ENCODE data around the gene SERPIND1.
"Not testable (repeated sequence)": the region's sequence is repeated elsewhere in the genome, so short reads cannot be mapped to it uniquely, and the experiment has no call there.

The SERPIND1 gene, protein sequence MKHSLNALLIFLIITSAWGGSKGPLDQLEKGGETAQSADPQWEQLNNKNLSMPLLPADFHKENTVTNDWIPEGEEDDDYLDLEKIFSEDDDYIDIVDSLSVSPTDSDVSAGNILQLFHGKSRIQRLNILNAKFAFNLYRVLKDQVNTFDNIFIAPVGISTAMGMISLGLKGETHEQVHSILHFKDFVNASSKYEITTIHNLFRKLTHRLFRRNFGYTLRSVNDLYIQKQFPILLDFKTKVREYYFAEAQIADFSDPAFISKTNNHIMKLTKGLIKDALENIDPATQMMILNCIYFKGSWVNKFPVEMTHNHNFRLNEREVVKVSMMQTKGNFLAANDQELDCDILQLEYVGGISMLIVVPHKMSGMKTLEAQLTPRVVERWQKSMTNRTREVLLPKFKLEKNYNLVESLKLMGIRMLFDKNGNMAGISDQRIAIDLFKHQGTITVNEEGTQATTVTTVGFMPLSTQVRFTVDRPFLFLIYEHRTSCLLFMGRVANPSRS

DNA sequence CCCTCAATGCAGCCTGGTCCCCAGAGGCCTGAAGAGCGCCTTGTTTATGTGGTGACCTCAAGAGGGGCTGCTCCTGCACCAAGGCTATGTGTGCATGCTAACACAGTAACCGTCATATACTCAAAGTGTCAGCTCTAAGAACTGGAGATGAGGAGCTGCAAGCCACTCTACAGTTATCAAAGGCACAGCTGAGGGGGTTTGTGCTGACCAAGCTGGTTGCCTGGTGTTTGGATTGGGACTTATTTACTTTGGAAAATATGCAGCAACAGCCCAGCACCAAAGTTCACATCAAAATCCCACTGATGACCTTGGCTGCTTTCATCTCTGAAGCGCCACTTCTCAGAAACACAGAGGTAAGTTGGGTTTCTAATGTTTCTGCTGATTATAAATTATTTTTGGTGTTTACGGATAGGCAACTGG, at the start of gene SERPIND1:
TSS of gene SERPIND1 (plus strand) at position 321 of the 420 bp plus-strand sequence. CDS start 5,200 bp downstream, outside the sequence.
- no peak for DNase-seq (ENCODE audit: low read depth in 2 of 2)

DNA sequence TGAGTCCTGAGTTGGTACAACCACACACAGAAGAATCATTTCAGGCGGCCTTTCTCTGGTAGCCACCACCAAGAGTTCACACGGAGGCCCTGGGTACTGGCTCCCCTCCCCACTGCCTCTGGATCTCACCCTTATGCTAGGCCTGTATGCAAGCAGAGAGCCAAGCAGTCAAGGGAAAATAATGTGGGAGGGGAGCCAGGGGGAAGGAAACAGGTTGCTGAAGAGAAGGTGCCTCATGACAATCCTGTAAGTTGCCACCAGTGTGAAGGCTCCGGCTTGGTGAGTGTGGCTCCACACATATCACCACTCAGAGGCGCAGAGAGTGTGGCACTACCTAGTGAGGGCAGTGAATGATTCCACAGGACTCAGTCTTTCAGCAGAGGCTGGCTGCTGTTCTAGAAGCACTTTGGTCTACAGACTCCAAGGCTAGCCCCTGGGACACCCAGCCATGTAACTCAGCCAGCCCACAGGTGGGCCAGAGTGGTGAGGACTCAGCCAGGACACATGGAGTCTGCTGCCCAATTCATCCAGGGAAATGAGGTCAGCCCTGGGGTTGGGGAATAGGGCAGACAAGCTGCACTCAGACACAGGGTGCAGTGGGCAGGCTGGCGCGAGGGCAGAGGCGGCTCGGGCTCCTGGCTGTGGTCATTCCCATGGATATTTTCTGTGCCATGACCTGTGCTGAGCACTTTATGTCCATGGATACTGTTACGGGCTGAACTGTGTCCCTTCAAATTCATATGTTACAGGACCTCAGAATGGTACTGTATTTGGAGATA, 49.0 kb upstream of the SERPIND1 start:
- no peak for DNase-seq (ENCODE audit: low read depth in 2 of 2)

DNA sequence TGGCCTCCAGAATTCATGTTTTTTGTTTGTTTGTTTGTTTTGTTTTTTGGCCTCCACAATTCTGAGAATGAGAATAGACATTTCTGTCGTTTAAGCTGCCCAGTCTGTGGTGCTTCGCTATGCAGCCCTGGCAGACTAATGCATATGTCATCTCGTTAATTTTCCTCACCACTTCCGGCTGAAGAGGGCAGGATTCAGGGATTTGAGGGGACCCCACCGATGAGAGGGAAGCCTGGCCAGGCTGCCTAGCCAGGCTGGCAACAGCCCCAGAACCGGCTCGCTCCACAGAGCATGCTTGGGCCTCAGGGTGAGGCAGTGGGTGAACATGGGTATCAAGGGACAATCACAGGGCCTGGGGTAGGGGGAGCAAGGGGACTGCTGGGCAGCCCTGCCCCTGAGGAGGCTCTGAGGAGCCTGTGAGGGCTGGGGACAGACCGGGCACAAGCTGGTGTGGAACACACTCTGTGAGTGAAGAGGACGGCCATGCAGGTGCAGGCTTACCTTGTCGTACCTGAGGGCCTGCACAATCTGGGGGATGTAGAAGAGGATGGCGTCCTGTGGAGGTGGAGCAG, 47.8 kb upstream of the SERPIND1 start:
- DNase-seq (ENCODE audit: low read depth in 2 of 2): no peak

DNA sequence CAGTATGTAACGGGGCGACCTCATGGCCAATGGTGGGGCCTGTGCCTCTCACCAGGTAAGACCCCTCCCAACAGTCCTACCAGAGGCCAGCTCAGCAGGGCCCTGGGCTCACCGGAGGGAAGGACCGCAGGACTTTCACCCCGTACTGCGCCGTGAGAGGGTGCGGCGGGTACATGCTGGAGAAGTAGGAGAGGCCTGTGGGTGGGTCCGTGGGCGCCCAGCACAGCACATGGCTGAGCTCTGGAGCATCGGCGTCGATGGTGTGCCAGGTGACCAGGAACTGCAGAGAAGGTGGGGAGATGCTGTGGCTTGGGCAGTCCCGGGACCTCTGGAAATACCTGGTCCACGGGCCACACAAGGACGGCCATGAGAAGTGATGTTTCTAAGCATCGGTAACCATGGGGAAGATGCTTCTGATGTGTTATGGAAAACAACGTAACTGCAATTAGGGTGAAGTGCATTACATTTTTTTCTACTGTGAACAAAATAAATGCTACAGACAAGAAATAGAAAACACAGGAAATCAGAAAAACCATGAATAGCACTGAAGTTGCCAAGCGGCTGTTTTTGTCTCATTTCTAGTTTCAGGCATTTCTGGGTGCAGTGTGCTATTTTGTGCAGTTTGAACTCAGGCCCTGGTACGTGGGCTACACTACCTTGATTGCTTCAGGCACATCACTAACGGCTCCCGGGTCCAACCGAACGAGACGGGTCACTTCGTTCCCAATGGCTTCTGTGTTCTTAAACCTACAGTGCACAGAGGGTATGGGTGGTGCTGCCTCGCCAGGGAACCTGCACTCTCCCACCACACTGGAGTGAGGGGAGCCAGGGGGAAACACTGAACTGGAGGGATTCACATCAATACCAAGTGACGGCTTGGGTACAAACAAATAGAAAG, 46.5 kb upstream of the SERPIND1 start:
- no peak for DNase-seq (ENCODE audit: low read depth in 2 of 2)

DNA sequence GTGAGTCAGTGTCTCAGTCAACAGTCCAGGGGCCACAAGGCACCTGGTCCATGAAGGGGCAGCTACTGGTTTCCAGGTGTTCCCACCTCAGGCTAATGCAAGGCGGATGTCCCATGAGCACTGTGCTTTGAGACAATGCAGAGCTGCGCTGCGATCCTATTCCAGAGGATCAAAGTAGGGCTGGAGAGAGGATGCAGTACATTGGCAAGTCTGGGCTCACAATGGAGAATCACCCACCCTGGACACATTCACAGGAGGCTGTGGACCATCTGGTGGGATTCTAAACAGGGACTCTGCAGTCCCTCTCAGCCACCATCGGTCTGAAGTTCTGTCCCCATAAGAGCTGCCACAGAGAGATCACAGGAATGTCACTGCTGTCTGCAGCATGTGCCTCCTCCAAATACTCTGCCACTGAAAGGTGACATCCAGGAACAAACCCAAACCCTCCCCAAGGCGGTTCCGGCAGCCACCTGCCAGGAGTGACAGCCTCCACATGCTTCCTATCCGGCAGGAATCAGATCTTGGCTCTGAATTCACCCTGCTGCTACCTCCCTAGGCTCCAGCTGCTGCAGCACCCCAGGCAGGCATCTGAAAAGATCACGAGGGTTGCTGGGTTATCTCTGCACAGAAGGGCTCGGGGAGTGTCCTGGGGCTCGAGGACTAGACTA, 45.3 kb upstream of the SERPIND1 start:
- no peak for DNase-seq (ENCODE audit: low read depth in 2 of 2)

DNA sequence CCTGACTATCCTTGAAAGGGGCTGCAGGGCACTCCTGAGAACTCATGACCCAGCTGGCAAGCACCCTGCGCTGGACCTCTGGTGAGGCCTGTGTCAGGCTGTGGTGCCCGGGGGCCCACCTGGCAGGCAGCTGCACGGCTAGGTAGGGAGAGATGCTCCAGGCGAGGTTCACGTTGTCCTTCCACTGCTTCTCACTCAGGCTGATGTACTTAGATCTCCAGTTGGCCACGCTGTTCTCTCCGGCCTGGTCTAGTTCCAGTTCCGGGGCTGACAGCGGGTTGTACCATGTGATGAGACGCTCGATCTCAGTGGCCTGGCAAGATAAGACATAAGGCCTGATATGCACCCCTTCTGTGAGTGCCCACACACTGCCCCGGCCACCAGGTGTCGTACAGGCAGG, 44.7 kb upstream of the SERPIND1 start:
- no peak for DNase-seq (ENCODE audit: low read depth in 2 of 2)

DNA sequence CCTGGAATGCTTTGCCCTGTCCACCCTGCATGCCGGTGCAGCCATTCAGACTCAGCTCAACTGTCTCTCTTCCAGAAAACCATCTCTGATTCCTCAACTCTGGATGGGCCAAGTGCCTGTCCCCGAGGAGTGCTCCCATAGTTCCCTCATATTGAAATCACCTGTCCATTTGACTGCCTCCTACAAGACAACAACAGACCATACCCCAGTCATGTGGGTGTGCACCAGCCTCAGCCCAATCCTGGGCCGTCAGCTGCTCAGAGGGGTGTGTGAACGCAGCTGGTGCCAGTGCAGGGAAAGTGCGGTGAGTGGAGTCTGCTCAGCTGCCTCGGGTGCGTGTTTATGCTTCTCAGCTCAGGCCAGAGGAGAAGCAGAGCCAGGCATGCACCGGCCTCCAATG, 41.5 kb upstream of the SERPIND1 start:
- DNase-seq (ENCODE audit: low read depth in 2 of 2): not testable (repeated sequence)

DNA sequence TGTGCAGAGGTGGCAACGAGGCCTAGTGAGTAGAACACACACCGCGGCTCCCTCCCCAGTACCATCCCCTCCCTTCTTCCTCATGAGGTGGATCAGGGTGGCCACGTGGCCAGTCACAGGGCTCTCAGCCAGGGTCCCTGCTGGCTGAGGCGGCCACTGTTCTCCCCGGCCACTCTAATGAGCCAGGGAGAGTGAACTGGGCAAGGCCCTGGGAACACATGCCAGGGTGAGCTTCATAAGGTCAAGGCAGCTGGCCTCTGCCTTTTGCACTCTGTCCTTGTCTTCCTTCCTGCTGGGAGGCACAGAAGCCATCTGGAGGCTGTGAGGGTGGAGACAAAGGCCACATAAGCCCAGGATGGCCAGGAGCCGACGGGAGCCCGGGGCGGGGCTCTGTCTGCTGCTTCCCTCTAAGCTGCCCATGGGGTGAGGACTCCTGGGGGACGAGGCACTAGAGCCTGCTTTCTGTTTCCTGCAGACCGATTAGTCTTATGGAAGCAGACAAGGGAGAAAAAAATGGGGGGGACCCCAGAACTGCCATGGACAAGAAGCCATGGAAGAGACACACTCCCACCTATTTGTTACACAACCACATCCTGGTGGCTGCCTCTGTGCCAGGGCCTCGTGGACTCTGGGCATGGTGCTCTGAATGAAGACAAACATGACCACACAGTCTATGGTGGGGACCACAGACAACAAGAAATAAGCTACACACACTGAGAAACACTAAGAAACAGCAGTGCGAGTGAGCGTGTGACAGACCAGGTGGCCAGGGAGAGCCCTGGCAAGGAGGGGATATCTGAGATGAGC, 38.4 kb upstream of the SERPIND1 start:
- DNase-seq (ENCODE audit: low read depth in 2 of 2): not testable (repeated sequence)

DNA sequence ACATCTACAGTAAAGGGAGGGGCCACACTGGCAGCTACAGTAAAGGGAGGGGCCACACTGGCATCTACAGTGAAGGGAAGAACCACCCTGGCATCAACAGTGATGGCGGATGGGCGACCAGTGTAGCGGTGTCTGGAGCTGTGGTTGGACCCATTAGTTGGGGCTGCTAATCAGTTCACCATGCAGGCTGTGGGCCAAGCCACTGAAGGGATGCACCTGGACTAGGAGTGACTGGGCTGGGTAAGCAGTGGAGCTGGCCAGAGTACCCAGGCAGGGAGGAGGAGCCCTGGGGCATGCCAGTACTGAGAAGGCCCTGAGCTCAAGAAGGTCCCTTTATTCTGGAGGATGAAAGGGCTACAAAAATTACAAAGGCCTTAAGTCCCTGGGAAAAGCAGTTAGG, 37.0 kb upstream of the SERPIND1 start:
- not testable (repeated sequence) for DNase-seq (ENCODE audit: low read depth in 2 of 2)

DNA sequence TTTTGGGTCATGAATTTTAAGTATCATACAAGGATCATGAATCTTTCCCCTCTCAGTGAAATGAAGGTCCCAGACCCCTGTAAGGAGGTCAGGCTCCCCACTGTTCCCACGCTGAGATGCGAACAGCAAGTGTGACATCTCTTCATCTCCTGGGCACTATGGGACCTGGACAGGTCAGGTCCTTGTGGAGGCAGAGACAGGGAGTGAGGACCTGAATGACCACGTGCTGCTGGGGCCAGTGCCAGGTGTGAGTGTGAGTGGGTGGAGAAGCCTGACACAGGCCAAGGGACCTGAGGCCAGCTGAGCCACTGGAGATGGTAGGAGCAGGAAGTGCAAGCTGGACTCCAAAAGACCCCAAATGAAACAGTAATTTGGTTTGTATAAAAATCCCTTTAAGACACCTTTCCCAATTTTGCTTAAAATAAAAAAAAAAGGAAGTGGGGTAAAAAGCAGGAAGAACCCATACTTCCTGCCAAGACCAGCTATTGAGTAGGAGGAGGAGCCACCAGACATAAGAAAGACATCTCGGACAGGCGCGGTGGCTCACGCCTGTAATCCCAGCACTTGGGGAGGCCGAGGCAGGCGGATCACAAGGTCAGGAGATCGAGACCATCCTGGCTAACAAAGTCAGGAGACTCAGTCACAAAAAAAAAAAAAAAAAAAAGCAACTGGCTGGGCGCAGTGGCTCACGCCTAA, 35.4 kb upstream of the SERPIND1 start:
- no peak for DNase-seq (ENCODE audit: low read depth in 2 of 2)

DNA sequence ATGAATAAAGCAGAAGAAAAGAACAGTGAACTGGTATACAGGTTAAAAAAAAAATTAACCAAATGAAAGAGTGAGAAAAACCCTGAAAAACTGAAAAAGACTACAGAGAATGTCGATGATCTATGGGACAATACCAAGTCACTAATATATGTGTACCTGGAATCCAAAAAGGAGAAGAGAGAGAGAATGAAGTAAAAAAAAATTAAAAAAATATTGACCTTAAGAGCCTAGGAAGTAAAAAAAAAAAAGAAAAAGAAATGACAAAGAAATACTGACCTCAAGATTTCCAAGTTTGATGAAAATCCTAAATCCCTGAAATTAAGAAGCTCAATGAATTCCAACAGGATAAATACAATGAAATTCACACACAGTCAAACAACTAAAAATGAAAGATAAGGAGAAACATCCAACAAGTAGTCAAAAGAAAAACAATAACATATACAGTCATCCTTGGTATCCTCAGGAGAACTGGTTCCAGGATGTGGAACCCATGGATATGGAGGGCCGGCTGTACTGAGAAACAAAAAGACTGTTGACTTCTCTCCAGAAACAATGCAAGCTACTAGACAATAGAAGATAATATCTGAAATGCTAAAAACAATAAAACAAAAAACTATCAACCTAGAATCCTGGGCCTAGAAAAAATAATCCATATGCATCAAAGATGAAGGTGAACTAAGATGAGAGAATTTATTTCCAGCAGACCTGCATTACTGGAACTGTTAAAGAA, 33.5 kb upstream of the SERPIND1 start:
- DNase-seq (ENCODE audit: low read depth in 2 of 2): no peak

DNA sequence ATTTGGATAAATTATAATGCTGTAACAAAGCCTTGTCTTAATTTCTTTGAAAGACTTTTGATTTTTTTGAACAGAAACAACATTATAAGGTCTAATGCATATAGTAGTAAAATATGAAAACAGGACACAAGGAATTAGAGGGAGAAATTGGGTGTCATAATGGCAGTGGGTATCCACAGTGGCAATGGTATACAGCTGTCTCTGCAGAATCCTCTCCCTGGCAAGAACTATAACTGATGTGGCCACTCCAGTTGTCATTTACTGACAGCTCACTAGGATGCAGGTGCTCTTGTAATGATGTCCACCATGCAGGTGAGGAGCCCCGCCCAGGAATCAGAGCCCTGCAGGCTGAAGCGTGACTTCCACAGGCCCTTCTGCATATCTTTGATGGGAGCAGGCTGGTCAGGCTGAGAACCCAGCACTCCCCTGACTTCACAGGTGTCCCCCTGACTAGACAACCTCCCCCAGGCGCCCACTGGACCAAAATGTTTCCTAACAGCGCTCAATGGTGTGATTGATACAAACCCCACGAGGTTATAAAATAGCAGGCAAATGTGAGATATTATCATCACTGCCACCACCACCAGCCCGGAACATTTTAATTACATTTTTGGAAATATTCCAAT, 32.8 kb upstream of the SERPIND1 start:
- no peak for DNase-seq (ENCODE audit: low read depth in 2 of 2)

DNA sequence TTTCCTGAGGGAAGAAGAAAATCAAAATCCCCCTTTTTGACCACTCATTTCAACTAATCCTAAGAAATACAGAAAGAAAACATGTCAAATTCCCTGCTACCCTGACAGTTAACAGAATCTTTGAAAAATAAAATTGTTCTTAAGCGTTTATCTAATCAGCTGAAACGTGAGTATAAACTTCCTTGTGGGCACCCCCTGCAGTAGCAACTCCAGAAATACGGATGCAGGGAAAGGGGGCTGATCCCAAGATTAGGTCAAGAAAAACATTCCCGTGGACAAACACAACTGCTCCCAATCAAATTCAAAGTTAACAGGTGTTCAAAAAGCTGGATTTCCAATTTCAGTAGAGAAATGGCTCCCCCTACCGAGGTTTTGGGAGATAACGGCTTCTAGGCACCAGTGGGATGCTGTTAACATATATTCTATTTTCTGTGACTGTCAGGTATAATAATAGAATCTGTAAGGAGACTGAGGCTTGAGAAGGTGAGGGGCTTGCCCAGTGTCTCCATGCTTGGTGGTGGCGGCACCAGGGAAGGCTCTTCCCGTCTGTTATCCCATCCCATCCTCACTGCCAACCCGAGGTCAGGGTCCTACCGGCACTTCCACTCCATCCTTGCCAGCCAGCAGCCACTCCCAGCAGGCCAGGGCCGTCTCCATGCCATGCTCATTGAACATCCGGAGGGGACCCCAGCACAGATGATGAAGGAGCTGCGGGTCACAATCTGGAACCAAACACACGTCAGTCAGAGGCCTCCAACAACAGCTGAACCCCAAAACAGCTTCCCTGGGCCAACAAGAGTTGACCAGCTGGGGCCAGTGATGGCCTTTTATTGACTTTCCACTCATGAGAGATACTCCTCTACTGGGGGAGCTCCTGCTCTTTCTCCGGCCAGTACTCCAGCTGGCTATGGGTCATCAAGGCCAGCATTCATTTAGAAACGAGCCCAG, 32.0 kb upstream of the SERPIND1 start:
- no peak for DNase-seq (ENCODE audit: low read depth in 2 of 2)

DNA sequence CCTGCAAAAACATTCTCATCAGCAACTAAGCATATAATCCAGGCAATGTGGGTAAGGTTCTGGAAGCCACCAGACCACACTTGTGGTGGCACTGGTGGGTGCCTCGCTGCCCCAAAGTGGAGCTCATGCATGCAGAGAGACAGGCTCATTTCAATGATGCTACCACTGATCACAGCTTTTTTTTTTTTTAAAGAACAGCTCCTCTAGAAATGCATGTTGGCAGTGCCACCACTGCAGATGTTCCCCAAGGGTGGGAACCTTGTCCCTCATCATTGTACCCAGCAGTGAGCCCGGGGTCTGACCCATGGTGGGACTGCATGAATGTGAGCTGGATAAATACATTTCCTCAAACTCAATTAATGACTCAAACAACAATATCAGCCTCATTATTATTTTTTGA, 31.1 kb upstream of the SERPIND1 start:
- DNase-seq (ENCODE audit: low read depth in 2 of 2): no peak

DNA sequence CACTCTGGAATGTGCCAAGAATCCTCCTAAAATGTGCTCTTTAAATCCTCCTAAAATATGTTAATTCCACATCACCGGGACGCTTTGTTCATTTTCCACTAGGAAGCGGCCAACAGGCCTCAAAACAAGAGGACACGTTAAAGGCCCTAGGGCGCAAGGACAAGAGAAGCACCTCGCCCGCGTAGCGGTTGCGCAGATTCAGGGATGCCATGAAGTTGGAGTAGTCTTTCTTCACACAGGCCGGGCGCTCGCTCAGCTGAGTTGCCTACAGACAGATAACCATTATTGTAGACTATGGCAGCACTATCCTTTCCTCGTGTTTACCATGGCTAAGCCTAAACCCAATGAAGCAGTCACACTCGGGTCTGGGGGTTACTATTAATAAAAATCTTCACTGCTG, 29.5 kb upstream of the SERPIND1 start:
- no peak for DNase-seq (ENCODE audit: low read depth in 2 of 2)

DNA sequence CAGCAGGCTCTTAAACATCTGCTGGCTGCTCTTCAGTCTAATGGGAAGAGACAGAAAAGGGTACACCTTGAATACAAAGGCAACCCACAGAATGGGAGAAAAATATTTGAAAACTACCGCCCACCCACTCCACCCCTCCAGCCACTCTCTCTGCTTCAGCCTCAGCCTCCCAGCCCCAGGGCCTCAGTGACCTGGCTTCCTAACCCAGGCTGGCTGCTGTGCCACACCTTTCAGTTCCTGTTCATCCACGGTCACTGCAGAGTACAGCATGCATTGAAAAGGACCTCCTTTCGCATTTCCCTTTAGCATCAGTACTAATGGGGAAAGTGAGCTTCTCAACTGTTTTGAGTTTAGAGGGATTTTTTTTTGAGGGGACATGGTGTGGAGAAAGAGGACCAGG, 28.8 kb upstream of the SERPIND1 start:
- DNase-seq (ENCODE audit: low read depth in 2 of 2): no peak
